AG04449 (cell line): Measurements from ENCODE around the gene NEK7.

ENCODE experiments used
- CTCF ChIA-PET: fragments of 350-600 bp; formaldehyde crosslinking; extraction: SDS; loops from one replicate; lab custom pipeline; 2021; ENCODE audit warnings: antibody characterized with exemption; lab: Yijun Ruan, JAX
- POLR2A ChIA-PET: fragments of 400-600, 350-600 bp; formaldehyde crosslinking; extraction: SDS; loops from one replicate; lab custom pipeline; 2020; ENCODE audit warnings: antibody characterized with exemption, inconsistent platforms; lab: Yijun Ruan, JAX
- DNase-seq: peaks from one replicate; pipeline ENCODE4 v3.0.0-alpha.2; 2010; ENCODE audit warnings: low read depth, low spot score
- H3K4me3 ChIP-seq: 2 replicates; pipeline ENCODE4 v1.5.1; 2011; ENCODE audit warnings: low read depth, mild to moderate bottlenecking, control low read depth, low read length
- TF ChIP-seq, protein P1 (sequence below): IDR thresholded peaks from one replicate; pipeline ENCODE4 v1.5.1; 2011; ENCODE audit warnings: mild to moderate bottlenecking, moderate library complexity, low read length, control low read depth, inconsistent platforms; ENCODE audit not compliant: insufficient read depth; ENCODE audit errors: missing control alignments

Gene NEK7

DNA sequence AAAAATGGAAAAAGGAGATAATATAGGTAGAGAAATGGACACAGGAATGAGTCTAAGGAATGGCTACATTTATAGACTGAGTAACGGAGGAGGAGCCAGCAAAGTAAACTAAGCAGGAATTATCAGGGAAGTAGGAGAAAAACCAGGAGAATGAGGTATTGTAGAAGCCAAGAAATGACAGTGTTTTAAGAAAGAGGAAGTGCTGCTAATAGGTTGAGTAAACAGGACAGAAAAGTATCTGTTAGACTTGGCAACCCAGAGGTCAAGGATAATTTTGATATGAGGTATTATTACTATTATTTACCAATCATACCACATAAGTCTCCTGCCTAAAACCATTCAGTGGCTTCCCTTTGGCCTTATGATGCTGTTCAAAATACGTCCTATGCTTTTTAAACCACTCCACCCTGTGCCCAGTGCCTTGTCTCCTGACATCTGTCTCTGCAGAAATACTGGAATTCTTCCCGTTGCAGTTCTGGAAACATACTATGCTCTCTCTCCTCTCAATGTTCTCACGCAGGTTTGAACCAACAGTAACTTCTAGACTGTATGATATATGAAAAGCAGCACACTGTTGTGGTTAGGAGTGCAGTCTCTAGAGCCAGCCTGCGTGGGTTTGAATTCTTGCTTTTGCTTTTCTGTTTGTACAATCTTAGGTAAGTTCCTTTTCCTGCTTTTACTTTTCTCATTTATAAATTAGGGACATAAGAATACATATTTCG is 24.6 kb upstream of the NEK7 start:
- DNase-seq = no peak
- ChIA-PET POLR2A (no interaction called here), CTCF (interaction anchor here (0.6 to 0.9 kb wide), 2 partner anchors 24 to 1267 kb away, joined by 3 to 4 read pairs; no protein-coding TSS in a partner anchor)
- H3K4me3 ChIP-seq = no peak overlapping the region
- TF ChIP-seq, protein P1, sequence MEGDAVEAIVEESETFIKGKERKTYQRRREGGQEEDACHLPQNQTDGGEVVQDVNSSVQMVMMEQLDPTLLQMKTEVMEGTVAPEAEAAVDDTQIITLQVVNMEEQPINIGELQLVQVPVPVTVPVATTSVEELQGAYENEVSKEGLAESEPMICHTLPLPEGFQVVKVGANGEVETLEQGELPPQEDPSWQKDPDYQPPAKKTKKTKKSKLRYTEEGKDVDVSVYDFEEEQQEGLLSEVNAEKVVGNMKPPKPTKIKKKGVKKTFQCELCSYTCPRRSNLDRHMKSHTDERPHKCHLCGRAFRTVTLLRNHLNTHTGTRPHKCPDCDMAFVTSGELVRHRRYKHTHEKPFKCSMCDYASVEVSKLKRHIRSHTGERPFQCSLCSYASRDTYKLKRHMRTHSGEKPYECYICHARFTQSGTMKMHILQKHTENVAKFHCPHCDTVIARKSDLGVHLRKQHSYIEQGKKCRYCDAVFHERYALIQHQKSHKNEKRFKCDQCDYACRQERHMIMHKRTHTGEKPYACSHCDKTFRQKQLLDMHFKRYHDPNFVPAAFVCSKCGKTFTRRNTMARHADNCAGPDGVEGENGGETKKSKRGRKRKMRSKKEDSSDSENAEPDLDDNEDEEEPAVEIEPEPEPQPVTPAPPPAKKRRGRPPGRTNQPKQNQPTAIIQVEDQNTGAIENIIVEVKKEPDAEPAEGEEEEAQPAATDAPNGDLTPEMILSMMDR = no peak

DNA sequence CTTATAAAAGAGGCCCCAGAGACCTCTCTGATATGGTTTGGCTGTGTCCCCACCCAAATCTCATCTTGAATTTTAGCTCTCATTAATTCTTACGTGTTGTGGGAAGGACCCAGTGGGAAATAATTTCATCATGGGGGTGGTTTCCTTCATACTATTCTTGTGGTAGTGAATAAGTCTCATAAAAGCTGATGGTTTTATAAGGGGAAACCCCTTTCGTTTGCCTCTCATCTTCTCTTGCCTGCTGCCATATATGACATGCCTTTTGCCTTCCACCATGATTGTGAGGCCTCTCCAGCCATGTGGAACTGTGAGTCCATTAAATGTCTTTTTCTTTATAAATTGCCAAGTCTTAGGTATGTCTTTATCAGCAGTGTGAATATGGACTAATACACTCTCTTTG is 22.5 kb upstream of the NEK7 start:
- ChIA-PET POLR2A (no interaction called here), CTCF (no interaction called here)
- TF ChIP-seq, protein P1 = no peak
- H3K4me3 ChIP-seq = no peak overlapping the region
- DNase-seq = no peak

DNA sequence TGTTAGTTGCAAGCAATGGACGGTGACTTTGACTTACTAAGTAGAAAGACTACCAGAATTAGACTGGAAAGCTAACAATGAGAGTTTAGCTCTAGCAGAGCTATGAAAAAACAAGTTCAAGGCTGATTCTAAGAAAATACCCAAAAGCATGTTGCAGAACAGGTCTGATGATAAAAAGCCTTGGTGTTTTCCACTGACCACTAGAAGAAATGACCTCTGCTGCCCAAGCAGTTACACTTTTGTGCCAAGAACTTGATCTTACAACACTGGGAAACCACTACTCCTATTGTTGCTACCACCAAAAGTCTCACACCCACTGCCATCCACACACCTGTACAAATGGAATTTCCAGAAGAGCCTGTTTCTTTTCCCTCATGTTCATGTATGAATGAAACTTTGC is 21.4 kb upstream of the NEK7 start:
- ChIA-PET CTCF (no interaction called here), POLR2A (no interaction called here)
- no peak overlapping the region for H3K4me3 ChIP-seq
- TF ChIP-seq, protein P1 = no peak
- DNase-seq = no peak

DNA sequence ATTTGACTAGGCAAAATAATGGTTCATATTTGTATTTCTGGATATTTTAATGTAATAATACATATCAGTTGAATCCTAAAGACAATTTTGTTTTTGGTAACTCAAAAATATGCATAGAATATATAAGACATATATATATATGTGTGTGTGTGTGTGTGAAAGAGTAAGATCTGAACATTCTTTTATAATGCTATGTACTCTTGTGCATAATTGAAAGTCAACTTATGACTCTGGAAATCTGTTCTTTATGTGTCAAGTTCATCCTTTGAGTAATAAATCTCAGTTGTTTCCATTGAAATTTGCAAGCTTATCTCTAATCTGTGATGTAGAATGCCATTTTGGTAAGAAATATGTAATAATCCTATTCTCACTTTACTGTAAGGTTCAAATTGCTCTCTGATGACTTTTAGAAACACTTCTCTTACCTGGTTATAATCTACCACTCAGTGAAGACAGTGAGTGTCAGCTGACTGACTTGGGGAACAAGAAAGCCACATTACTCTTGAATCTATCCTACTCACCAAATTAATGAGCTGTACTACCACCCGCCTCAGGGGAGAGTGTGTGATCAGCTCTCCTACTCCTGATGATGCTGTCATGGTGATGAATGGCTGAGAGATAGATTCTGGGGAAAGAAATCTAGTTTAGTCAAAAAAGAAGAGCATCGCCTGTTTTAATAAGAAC is 15.0 kb upstream of the NEK7 start:
- ChIA-PET CTCF (interaction anchor here (1.2 kb wide), 1 partner anchor 13 kb away, joined by 6 read pairs; no protein-coding TSS in a partner anchor), POLR2A (no interaction called here)
- no peak for DNase-seq
- no peak overlapping the region for H3K4me3 ChIP-seq
- TF ChIP-seq, protein P1 = no peak

DNA sequence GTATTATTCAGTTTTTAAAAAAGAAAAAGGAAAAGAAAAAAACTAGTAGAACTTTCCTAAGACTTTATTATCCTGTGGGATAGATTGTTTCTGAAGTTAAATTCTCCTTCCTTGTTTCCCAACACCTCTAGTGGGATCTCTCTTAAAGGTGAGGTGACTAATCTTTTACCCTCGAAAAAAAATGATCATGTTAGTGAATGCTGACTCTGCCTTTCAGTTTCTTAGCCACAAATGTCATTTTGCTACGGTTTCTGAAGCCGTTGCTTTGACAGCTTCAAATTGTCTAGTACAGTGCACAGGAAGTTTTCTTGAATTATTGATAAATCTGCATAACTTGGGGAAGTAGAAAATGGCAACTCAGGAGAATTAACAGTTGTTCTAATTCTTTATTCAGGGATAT is 13.0 kb upstream of the NEK7 start:
- POLR2A ChIA-PET = no interaction called here
- H3K4me3 ChIP-seq = no peak overlapping the region
- no peak for DNase-seq
- TF ChIP-seq, protein P1 = no peak
- CTCF ChIA-PET = no interaction called here

DNA sequence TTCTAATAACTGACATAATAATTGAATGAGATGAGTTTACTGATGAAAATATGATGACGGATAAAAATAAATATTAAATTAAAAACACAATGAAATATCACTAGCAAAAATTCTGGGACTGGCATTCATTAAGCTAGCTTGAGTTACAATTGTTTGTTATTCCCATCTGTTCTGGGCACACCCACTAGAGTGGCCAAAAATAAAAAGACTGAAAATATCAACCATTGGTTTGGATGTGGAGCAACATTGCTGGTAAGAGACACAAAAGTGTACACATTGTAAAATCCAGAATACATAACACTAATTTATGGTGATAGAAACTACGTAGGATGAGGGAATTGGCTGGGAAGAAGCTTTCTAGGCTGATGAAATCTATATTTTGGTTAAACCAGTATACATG is 9.6 kb upstream of the NEK7 start:
- no peak overlapping the region for H3K4me3 ChIP-seq
- DNase-seq = no peak
- TF ChIP-seq, protein P1 = no peak
- POLR2A ChIA-PET = no interaction called here
- CTCF ChIA-PET = no interaction called here
